Measurements from ENCODE around the gene JAZF1.

DNA sequence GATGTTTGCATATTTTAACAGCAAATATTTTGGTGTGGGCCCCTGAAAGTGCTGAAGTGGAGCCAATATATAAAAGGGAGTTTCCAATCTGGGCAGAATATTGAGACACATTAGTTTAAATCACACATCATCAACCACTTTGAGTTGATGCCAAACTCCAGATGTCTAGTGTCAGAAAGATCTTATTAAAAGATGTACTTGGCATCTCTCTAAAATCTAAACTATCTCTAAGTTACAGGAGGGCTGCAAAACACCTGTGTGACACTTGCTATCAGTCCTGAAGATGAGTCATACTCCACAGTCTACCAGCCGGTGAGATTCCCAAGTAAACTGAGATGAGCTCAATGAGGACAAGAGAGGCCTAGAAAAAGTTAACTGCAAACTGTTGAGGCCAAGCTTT lies 11.4 kb downstream of the JAZF1 start:
- TF ChIP-seq, protein P1, sequence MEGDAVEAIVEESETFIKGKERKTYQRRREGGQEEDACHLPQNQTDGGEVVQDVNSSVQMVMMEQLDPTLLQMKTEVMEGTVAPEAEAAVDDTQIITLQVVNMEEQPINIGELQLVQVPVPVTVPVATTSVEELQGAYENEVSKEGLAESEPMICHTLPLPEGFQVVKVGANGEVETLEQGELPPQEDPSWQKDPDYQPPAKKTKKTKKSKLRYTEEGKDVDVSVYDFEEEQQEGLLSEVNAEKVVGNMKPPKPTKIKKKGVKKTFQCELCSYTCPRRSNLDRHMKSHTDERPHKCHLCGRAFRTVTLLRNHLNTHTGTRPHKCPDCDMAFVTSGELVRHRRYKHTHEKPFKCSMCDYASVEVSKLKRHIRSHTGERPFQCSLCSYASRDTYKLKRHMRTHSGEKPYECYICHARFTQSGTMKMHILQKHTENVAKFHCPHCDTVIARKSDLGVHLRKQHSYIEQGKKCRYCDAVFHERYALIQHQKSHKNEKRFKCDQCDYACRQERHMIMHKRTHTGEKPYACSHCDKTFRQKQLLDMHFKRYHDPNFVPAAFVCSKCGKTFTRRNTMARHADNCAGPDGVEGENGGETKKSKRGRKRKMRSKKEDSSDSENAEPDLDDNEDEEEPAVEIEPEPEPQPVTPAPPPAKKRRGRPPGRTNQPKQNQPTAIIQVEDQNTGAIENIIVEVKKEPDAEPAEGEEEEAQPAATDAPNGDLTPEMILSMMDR (conservative IDR thresholded peaks at IDR 0.05; ENCODE audit: low read depth, low read length) = no peak
- TF ChIP-seq EZH2 (IDR thresholded peaks at IDR 0.05; ENCODE audit: borderline replicate concordance, low read depth, low read length, poor library complexity, severe bottlenecking) = no peak
